T-helper 2 cell treated with Interferon-gamma antibody and Interleukin-4, amounts not matched to agents 5 μg/mL and 100 μg/mL, for 36 hours (primary cell): Measurements from ENCODE around the gene ASB7.

Experiments
- DNase-seq: peaks from one replicate; pipeline ENCODE4 v3.0.0; 2021; ENCODE audit warnings: low spot score
- H3K27ac Mint-ChIP-seq: one replicate; pipeline ENCODE4 v1.8.0; 2021; ENCODE audit warnings: mild to moderate bottlenecking, mixed read lengths
- H3K27me3 Mint-ChIP-seq: one replicate; pipeline ENCODE4 v1.8.0; 2021; ENCODE audit warnings: low read depth, mixed read lengths
- H3K36me3 Mint-ChIP-seq: one replicate; pipeline ENCODE4 v1.8.0; 2021; ENCODE audit warnings: low read depth, mixed read lengths
- H3K4me1 Mint-ChIP-seq: one replicate; pipeline ENCODE4 v1.8.0; 2021; ENCODE audit warnings: low read depth, mixed read lengths
- H3K4me3 Mint-ChIP-seq: one replicate; pipeline ENCODE4 v1.8.0; 2022; ENCODE audit warnings: mild to moderate bottlenecking, moderate library complexity, mixed read lengths
- H3K9me3 Mint-ChIP-seq: one replicate; pipeline ENCODE4 v1.8.0; 2021; ENCODE audit warnings: mixed read lengths

Gene ASB7

DNA sequence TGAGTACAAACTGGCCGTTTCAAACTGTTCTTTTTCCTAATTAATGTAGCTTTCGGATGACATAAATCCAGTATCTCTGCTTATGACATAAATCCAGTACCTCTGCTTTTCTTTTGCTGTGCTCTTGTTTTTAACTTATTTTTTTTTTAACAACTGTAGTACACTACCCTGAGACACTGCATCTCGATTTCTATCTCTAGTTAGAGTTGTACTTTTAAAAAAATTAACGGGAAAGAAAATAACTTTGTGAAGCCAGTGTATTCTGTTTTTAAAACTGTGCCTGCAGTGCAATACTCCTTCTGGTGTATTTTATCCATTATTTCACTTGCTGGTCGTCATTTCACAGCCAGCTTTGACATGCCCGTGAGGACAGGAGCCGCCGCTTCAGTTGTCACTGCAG lies 46.6 kb downstream of the ASB7 start:
- DNase-seq, result no peak
- no peak overlapping the region for H3K4me3 Mint-ChIP-seq
- no peaks in the 10 kb centered on the region for H3K27me3 Mint-ChIP-seq
- H3K9me3 Mint-ChIP-seq, result no peaks in the 10 kb centered on the region
- no peak overlapping the region for H3K27ac Mint-ChIP-seq
- no peaks in the 10 kb centered on the region for H3K4me1 Mint-ChIP-seq
- H3K36me3 Mint-ChIP-seq, result peaks cover 6% of the 10 kb centered on the region

GRCh38 chr15:100650685-100651084 lies 48.3 kb downstream of the ASB7 start:
- H3K36me3 Mint-ChIP-seq, result peaks cover 6% of the 10 kb centered on the region
- H3K27me3 Mint-ChIP-seq, result no peaks in the 10 kb centered on the region
- no peaks in the 10 kb centered on the region for H3K9me3 Mint-ChIP-seq
- no peaks in the 10 kb centered on the region for H3K4me1 Mint-ChIP-seq
- no peak for DNase-seq
- H3K4me3 Mint-ChIP-seq, result no peak overlapping the region
- H3K27ac Mint-ChIP-seq, result no peak overlapping the region

DNA sequence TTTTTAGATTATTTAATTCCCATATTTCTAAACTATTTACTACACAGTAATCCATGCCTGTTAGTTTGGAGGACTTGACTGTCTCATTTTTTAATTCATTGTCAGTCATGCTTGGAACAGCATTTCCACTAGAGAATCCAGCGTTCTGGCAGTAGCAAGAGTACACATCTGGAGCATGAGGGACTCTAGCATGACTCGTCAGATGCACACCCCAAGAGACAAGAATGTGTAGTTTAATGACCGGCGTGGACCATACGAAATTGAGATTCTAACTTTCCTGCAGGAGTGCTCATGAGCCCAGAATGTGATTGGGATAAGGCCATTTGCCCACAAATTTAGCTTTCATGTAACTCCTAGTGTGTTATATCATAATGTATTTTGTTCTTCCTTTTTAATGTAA lies 48.9 kb downstream of the ASB7 start:
- H3K27me3 Mint-ChIP-seq, result no peaks in the 10 kb centered on the region
- no peak overlapping the region for H3K4me3 Mint-ChIP-seq
- no peaks in the 10 kb centered on the region for H3K4me1 Mint-ChIP-seq
- no peaks in the 10 kb centered on the region for H3K9me3 Mint-ChIP-seq
- no peak overlapping the region for H3K27ac Mint-ChIP-seq
- no peak for DNase-seq
- H3K36me3 Mint-ChIP-seq, result peaks cover 6% of the 10 kb centered on the region

DNA sequence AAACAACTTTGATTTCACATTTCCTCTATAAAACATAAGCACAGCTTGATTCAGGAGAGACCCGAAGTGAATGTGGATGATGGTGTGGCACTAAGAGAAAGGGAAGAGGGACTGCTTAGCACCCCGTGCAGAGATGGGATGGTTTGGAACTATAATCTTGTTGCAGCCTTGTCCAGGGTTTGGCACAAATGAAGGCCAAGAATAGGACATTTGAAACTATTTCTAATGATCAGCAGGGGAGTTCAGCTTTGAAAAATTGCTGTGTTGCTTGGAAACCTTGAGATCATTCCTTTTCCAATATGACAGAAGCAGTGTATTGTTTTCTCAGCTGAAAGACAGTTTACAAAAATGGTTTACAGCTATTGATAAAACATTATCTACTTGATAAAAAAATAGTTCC lies 49.7 kb downstream of the ASB7 start:
- Mint-ChIP-seq H3K36me3 (peaks cover 6% of the 10 kb centered on the region), H3K4me1 (no peaks in the 10 kb centered on the region), H3K4me3 (no peak overlapping the region), H3K27ac (no peak overlapping the region), H3K9me3 (no peaks in the 10 kb centered on the region), H3K27me3 (no peaks in the 10 kb centered on the region)
- no peak for DNase-seq

- no peak overlapping the region for H3K4me3 Mint-ChIP-seq
- no peak overlapping the region for H3K27ac Mint-ChIP-seq
- H3K9me3 Mint-ChIP-seq, result no peaks in the 10 kb centered on the region
- H3K36me3 Mint-ChIP-seq, result peaks cover 6% of the 10 kb centered on the region
- H3K27me3 Mint-ChIP-seq, result no peaks in the 10 kb centered on the region
- no peaks in the 10 kb centered on the region for H3K4me1 Mint-ChIP-seq
- no peak for DNase-seq
Measured at GRCh38 chr15:100653608-100654007, 51.2 kb downstream of the ASB7 start.

- H3K9me3 Mint-ChIP-seq, result no peaks in the 10 kb centered on the region
- DNase-seq, result no peak
- H3K4me3 Mint-ChIP-seq, result no peak overlapping the region
Measured at GRCh38 chr15:100658895-100659294, 56.5 kb downstream of the ASB7 start.

GRCh38 chr15:100661156-100661555 lies 58.8 kb downstream of the ASB7 start:
- H3K4me3 Mint-ChIP-seq, result no peak overlapping the region
- DNase-seq, result no peak

More at GRCh38 chr15:100658895-100659294, 56.5 kb downstream of the ASB7 start:
- H3K27ac Mint-ChIP-seq, result no peak overlapping the region
- H3K27me3 Mint-ChIP-seq, result peaks cover 2% of the 10 kb centered on the region
- H3K4me1 Mint-ChIP-seq, result no peaks in the 10 kb centered on the region
- no peaks in the 10 kb centered on the region for H3K36me3 Mint-ChIP-seq

GRCh38 chr15:100663086-100663914 lies 60.9 kb downstream of the ASB7 start:
- H3K27me3 Mint-ChIP-seq, result peaks cover 7% of the 10 kb centered on the region
- no peaks in the 10 kb centered on the region for H3K9me3 Mint-ChIP-seq
- H3K4me3 Mint-ChIP-seq, result no peak overlapping the region
- H3K36me3 Mint-ChIP-seq, result no peaks in the 10 kb centered on the region
- no peaks in the 10 kb centered on the region for H3K4me1 Mint-ChIP-seq
- no peak overlapping the region for H3K27ac Mint-ChIP-seq
- no peak for DNase-seq

More at GRCh38 chr15:100661156-100661555, 58.8 kb downstream of the ASB7 start:
- H3K27me3 Mint-ChIP-seq, result peaks cover 7% of the 10 kb centered on the region
- no peaks in the 10 kb centered on the region for H3K9me3 Mint-ChIP-seq
- no peak overlapping the region for H3K27ac Mint-ChIP-seq
- no peaks in the 10 kb centered on the region for H3K36me3 Mint-ChIP-seq
- H3K4me1 Mint-ChIP-seq, result no peaks in the 10 kb centered on the region

GRCh38 chr15:100663915-100664281 lies 61.5 kb downstream of the ASB7 start:
- DNase-seq, result no peak
- no peak overlapping the region for H3K4me3 Mint-ChIP-seq
- no peak overlapping the region for H3K27ac Mint-ChIP-seq
- no peaks in the 10 kb centered on the region for H3K36me3 Mint-ChIP-seq
- H3K27me3 Mint-ChIP-seq, result peaks cover 7% of the 10 kb centered on the region
- H3K4me1 Mint-ChIP-seq, result no peaks in the 10 kb centered on the region
- no peaks in the 10 kb centered on the region for H3K9me3 Mint-ChIP-seq

- DNase-seq, result no peak
- H3K9me3 Mint-ChIP-seq, result no peaks in the 10 kb centered on the region
- H3K27ac Mint-ChIP-seq, result no peak overlapping the region
- no peaks in the 10 kb centered on the region for H3K4me1 Mint-ChIP-seq
- H3K36me3 Mint-ChIP-seq, result no peaks in the 10 kb centered on the region
- no peak overlapping the region for H3K4me3 Mint-ChIP-seq
- peaks cover 7% of the 10 kb centered on the region for H3K27me3 Mint-ChIP-seq
Measured at GRCh38 chr15:100665570-100665969, 63.2 kb downstream of the ASB7 start.

GRCh38 chr15:100667405-100668347 lies 65.3 kb downstream of the ASB7 start:
- no peak for DNase-seq
- Mint-ChIP-seq H3K27me3 (peaks cover 6% of the 10 kb centered on the region), H3K4me3 (no peak overlapping the region)

GRCh38 chr15:100668348-100668745 lies 66.0 kb downstream of the ASB7 start:
- no peak overlapping the region for H3K4me3 Mint-ChIP-seq
- no peaks in the 10 kb centered on the region for H3K9me3 Mint-ChIP-seq
- no peak for DNase-seq
- no peaks in the 10 kb centered on the region for H3K4me1 Mint-ChIP-seq
- no peaks in the 10 kb centered on the region for H3K36me3 Mint-ChIP-seq
- H3K27ac Mint-ChIP-seq, result no peak overlapping the region
- H3K27me3 Mint-ChIP-seq, result peaks cover 7% of the 10 kb centered on the region

More at GRCh38 chr15:100667405-100668347, 65.3 kb downstream of the ASB7 start:
- Mint-ChIP-seq H3K27ac (no peak overlapping the region), H3K36me3 (no peaks in the 10 kb centered on the region), H3K9me3 (no peaks in the 10 kb centered on the region), H3K4me1 (no peaks in the 10 kb centered on the region)

GRCh38 chr15:100669260-100669659 lies 66.9 kb downstream of the ASB7 start:
- H3K27ac Mint-ChIP-seq, result no peak overlapping the region
- no peaks in the 10 kb centered on the region for H3K36me3 Mint-ChIP-seq
- H3K4me3 Mint-ChIP-seq, result no peak overlapping the region
- H3K9me3 Mint-ChIP-seq, result no peaks in the 10 kb centered on the region
- H3K4me1 Mint-ChIP-seq, result no peaks in the 10 kb centered on the region
- DNase-seq, result no peak
- peaks cover 7% of the 10 kb centered on the region for H3K27me3 Mint-ChIP-seq

- no peak for DNase-seq
- no peaks in the 10 kb centered on the region for H3K9me3 Mint-ChIP-seq
- H3K4me3 Mint-ChIP-seq, result no peak overlapping the region
- peaks cover 2% of the 10 kb centered on the region for H3K27me3 Mint-ChIP-seq
- no peaks in the 10 kb centered on the region for H3K36me3 Mint-ChIP-seq
- H3K4me1 Mint-ChIP-seq, result no peaks in the 10 kb centered on the region
- H3K27ac Mint-ChIP-seq, result no peak overlapping the region
Measured at GRCh38 chr15:100670505-100671021, 68.2 kb downstream of the ASB7 start.
